ENCODE measurements around the gene F2. TPM values are rescaled to one million over a fixed set of nuclear protein-coding genes. Genes with fewer than 3 reads are reported as not detected.

F2 gene
- total RNA-seq, 1 donor from 2014 or later = not detected

DNA sequence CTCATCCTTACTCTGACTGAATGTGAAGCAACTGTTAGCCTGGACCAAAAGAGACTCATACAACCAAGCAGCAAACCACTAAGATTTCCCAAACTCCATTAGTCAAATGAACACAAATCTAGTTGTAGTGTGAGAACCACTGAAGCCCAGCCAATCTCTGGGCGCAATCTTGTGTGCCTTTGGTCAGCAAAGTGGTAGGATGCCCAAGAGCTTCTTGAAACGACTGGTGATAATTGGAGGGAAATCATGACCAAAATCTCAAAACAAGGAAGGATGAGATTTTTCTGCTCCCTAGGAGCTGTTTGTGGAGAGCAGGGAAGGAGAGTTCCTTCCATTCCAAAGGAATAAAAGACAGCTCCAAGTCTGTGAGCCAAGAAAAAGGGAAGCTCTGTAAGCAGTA, 24.0 kb downstream of the F2 start:
- Histone ChIP-seq H3K36me3 (peaks cover 65% of the 10 kb centered on the region), H3K4me3 (no peak overlapping the region), H3K9me3 (no peaks in the 10 kb centered on the region), H3K27me3 (no peaks in the 10 kb centered on the region), H3K4me1 (no peaks in the 10 kb centered on the region), H3K27ac (no peak overlapping the region)
- ATAC-seq (no peak), DNase-seq (no peak)
- TF ChIP-seq, protein P1, sequence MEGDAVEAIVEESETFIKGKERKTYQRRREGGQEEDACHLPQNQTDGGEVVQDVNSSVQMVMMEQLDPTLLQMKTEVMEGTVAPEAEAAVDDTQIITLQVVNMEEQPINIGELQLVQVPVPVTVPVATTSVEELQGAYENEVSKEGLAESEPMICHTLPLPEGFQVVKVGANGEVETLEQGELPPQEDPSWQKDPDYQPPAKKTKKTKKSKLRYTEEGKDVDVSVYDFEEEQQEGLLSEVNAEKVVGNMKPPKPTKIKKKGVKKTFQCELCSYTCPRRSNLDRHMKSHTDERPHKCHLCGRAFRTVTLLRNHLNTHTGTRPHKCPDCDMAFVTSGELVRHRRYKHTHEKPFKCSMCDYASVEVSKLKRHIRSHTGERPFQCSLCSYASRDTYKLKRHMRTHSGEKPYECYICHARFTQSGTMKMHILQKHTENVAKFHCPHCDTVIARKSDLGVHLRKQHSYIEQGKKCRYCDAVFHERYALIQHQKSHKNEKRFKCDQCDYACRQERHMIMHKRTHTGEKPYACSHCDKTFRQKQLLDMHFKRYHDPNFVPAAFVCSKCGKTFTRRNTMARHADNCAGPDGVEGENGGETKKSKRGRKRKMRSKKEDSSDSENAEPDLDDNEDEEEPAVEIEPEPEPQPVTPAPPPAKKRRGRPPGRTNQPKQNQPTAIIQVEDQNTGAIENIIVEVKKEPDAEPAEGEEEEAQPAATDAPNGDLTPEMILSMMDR (IDR thresholded peaks at IDR 0.05) = no peak
- intact Hi-C loops (cut with DNase I) = no loop called here

DNA sequence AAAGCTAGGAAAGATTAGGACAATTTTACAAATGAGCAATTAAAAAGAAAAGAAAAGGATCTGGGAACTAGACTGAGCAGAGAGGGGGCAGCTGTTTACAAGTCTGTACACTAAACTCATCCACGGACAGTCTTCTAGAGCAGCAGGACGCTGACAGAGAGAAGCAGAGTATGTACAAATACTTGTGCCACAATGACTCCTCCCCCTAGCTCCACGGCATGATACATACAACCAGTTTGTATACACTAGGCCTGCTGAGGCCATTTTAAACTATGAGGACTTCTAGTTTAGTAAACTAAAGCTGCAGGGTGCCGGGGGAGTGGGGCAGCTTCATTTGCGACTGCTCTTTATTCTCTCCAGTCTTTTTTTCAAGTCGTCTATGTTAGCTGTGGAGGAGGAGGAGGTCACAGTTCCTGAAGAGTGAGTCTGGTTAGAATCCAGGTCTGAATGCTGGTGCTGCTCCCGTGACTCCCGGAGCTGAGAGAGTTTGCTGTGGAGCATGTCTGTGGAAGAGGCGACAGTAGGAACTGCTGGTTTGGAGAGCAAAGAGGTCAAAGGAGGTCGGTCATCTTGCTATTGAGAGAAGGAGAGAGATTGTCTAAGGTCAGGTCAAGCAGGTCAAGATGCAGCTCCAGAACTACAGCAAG, 24.8 kb downstream of the F2 start:
- ATAC-seq = no peak
- H3K36me3 ChIP-seq = peaks cover 72% of the 10 kb centered on the region
- H3K4me3 ChIP-seq = no peak overlapping the region
- intact Hi-C loops (cut with DNase I) = no loop called here
- H3K27me3 ChIP-seq = no peaks in the 10 kb centered on the region
- DNase-seq = no peak
- no peak overlapping the region for H3K27ac ChIP-seq
- TF ChIP-seq, protein P1 (IDR thresholded peaks at IDR 0.05) = no peak
- no peaks in the 10 kb centered on the region for H3K4me1 ChIP-seq
- H3K9me3 ChIP-seq = no peaks in the 10 kb centered on the region

DNA sequence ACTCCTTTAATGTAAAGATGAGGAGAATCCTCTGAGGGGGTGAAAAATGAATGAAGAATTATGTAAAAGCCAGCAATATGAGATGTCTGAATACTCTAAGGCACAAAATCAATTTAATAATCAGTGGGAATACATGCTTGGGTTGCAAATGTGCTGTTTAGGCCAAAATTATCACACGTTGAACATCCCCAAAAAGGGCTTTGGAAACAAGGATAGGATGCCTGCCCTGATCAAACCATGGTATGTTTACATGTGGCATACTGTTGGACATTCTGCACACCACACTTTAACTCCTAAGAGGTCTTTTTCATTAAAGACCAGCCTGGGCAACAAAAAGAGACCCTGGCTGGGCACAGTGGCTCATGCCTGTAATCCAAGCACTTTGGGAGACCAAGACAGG, 26.3 kb downstream of the F2 start:
- no peak overlapping the region for H3K27ac ChIP-seq
- H3K4me1 ChIP-seq = no peaks in the 10 kb centered on the region
- H3K27me3 ChIP-seq = no peaks in the 10 kb centered on the region
- H3K36me3 ChIP-seq = peaks cover 88% of the 10 kb centered on the region
- no peaks in the 10 kb centered on the region for H3K9me3 ChIP-seq
- no peak for ATAC-seq
- H3K4me3 ChIP-seq = no peak overlapping the region
- intact Hi-C loops (cut with DNase I) = no loop called here
- TF ChIP-seq, protein P1 (IDR thresholded peaks at IDR 0.05) = no peak
- DNase-seq = no peak

DNA sequence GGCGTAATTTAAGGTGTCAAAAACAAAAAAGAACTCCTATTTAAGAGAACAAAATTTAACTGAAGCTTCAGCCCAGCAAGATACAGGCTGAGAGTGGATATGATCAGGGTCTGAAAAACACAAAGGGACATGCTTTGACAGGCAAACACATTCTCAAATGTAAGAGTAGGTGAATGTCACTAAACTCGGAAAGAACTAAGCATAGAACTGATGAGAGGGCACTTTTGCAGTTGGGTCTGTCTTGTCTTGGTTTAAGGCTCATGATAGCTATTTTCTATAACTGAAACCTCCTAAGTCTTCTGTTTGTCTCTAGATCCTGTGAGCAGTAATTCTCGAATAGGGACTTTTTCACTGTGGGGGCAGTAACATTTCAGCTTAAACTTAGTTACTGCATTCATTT, 27.0 kb downstream of the F2 start:
- no peak overlapping the region for H3K4me3 ChIP-seq
- TF ChIP-seq, protein P1 (IDR thresholded peaks at IDR 0.05) = no peak
- intact Hi-C loops (cut with DNase I) = no loop called here
- no peaks in the 10 kb centered on the region for H3K9me3 ChIP-seq
- no peak for DNase-seq
- H3K4me1 ChIP-seq = no peaks in the 10 kb centered on the region
- H3K27ac ChIP-seq = no peak overlapping the region
- no peaks in the 10 kb centered on the region for H3K27me3 ChIP-seq
- peaks cover 94% of the 10 kb centered on the region for H3K36me3 ChIP-seq
- no peak for ATAC-seq

DNA sequence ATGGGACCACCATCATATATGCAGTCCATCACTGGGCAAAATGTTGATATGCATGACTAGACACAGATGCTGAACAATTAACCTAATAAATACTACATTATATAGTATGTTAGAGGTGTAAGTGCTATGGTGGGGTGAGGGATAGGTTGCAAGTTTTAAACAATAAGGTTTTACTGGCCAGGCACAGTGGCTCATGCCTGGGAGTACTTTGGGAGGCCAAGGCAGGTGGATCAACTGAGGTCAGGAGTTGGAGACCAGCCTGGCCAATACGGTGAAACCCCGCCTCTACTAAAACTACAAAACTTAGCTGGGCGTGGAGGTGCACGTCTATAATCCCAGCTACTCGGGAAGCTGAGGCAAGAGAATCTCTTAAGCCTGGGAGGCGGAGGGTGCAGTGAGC, 28.1 kb downstream of the F2 start:
- H3K36me3 ChIP-seq = peaks cover 95% of the 10 kb centered on the region
- no peak overlapping the region for H3K4me3 ChIP-seq
- TF ChIP-seq, protein P1 (IDR thresholded peaks at IDR 0.05) = no peak
- no peaks in the 10 kb centered on the region for H3K9me3 ChIP-seq
- H3K27ac ChIP-seq = no peak overlapping the region
- no peak for DNase-seq
- H3K27me3 ChIP-seq = no peaks in the 10 kb centered on the region
- intact Hi-C loops (cut with DNase I) = no loop called here
- H3K4me1 ChIP-seq = no peaks in the 10 kb centered on the region
- ATAC-seq = no peak

DNA sequence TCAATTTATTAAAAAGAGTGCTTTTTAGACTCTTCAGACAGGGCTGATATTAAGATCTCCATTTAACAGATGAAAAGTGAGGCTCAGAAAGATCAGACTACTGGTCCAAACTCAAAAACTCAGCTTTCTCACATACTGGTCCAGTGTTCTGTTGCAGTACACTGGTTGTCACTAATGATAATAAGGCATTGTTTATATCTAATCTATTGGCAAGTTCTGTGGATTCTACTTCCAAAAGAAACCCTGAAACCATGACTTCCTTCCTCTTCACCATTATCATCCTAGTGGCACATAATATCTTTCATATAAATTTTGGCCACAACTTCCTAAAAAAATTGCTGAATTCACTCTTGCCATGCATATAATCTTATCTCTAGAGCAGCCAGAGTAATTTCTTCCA, 36.9 kb downstream of the F2 start:
- TF ChIP-seq, protein P1 (IDR thresholded peaks at IDR 0.05) = no peak
- H3K27me3 ChIP-seq = no peaks in the 10 kb centered on the region
- H3K9me3 ChIP-seq = no peaks in the 10 kb centered on the region
- no peak overlapping the region for H3K27ac ChIP-seq
- ATAC-seq (no peak), DNase-seq (no peak)
- no peak overlapping the region for H3K4me3 ChIP-seq
- peaks cover 93% of the 10 kb centered on the region for H3K36me3 ChIP-seq
- no peaks in the 10 kb centered on the region for H3K4me1 ChIP-seq
- intact Hi-C loops (cut with DNase I) = no loop called here

Measured in upper lobe of right lung (tissue), 1 donor.